ENCODE results near the gene NR1H3. TPM values are rescaled to one million over a fixed set of nuclear protein-coding genes. Genes with fewer than 3 reads are reported as not detected.
A peak's percentile ranks its signal among the peaks of the same experiment; 100 is the strongest.

The NR1H3 gene
- total RNA-seq, 2 donors from 2014 or later: 6.3 to 8.9 TPM

DNA sequence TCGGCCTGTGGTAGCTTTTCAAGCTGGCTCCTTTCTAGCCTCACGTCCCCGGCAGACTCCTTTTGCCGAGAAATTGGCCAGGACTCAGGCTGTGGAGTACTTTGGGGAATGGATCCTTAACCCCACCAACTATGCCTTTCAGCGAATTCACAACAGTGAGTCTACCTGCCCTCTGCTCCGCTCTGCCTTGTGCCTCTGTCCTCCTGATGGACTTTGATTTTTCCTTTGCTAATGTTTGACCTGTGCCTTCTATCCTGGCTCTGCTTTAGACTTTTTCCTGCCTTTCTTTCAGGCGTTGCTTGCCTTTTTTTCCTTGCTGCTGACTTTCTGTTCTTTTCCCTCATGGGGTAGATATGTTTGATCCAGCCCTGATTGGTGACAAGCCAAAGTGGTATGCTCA is 24.7 kb downstream of the NR1H3 start:
- Mint-ChIP-seq H3K27ac (no peak overlapping the region), H3K4me3 (no peak overlapping the region), H3K9me3 (no peaks in the 10 kb centered on the region), H3K27me3 (no peaks in the 10 kb centered on the region), H3K36me3 (peaks cover 35% of the 10 kb centered on the region), H3K4me1 (ENCODE audit: low read depth in 2 of 2) (peaks cover 0 to 8% of the 10 kb centered on the region in 2 donors)
- no peak for ATAC-seq
- no peak for DNase-seq (ENCODE audit: low spot score)

DNA sequence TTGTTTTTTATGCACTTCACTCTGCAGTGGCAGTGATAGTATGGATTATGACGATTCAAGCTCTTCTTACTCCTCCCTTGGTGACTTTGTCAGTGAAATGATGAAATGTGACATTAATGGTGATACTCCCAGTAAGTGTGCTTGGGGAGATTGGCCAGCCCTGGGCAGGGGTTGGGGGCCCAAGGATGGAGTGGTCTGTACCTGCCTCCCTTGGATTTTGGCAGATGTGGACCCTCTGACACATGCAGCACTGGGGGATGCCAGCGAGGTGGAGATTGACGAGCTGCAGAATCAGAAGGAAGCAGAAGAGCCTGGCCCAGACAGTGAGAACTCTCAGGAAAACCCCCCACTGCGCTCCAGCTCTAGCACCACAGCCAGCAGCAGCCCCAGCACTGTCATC is 26.4 kb downstream of the NR1H3 start:
- ATAC-seq (no peak), DNase-seq (ENCODE audit: low spot score) (no peak)
- no peaks in the 10 kb centered on the region for H3K9me3 Mint-ChIP-seq
- H3K4me1 Mint-ChIP-seq (ENCODE audit: low read depth in 2 of 2): peaks cover 0 to 8% of the 10 kb centered on the region in 2 donors
- H3K27me3 Mint-ChIP-seq: no peaks in the 10 kb centered on the region
- no peak overlapping the region for H3K4me3 Mint-ChIP-seq
- no peak overlapping the region for H3K27ac Mint-ChIP-seq
- peaks cover 31% of the 10 kb centered on the region for H3K36me3 Mint-ChIP-seq

DNA sequence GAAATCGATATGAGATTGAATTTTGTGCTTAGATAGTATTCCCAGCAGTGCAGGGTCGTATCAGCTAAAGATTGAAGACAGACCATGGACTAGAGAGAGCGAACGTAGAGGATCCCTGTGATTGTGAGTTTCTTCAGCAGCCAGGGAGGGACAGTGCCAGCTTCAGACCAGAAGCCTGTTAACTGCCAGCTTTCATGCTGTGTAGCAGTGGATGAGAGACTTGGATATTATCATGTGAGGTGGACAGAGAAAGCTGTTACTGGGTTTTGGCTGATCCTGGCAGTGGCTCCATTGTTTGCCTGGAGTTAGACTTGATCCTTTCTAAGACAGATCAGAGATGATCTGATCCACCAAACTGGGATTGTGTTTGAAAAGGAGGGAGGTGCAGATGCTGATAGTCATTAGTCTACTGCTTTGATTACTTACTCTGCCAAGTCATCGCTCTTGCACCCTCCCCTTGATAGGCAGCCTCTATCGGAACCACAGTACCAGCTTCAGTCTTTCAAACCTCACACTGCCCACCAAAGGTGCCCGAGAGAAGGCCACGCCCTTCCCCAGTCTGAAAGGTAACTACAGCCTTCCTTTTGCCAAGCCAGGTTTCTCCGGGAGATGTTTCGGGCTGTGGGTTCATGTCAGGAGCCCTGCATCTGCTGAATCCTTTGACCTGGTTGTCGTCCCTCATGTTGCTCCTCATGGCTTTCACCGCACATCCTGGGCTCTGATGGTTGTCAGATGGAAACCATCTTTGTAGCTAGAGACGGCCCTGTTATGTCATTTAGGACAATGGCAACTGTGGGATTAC is 28.4 kb downstream of the NR1H3 start:
- Mint-ChIP-seq H3K36me3 (peaks cover 42% of the 10 kb centered on the region), H3K27me3 (no peaks in the 10 kb centered on the region), H3K4me1 (ENCODE audit: low read depth in 2 of 2) (peaks cover 0 to 5% of the 10 kb centered on the region in 2 donors), H3K27ac (peak overlapping the region in 1 of 2 donors; percentile 23), H3K9me3 (no peaks in the 10 kb centered on the region), H3K4me3 (no peak overlapping the region)
- no peak for ATAC-seq
- no peak for DNase-seq (ENCODE audit: low spot score)

DNA sequence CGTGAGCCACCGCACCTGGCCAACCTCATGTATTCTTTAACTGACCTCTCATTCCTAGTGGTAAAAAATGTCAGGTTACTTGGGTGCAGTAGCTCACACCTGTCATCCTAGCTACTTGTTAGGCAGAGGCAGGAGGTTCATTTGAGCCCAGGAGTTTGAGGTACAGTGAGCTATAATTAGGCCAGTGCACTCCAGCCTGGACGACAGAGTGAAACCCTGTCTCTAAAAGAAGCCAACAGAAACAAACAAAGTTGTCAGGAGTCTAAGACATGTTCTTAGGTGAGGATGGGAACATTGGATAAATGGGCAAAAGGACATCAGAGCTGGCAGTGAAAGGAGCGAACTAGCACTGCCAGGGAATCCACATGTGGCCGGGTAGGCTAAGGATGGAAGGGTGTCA is 30.3 kb downstream of the NR1H3 start:
- H3K9me3 Mint-ChIP-seq: no peaks in the 10 kb centered on the region
- peaks cover 47% of the 10 kb centered on the region for H3K36me3 Mint-ChIP-seq
- no peaks in the 10 kb centered on the region for H3K27me3 Mint-ChIP-seq
- H3K4me1 Mint-ChIP-seq (ENCODE audit: low read depth in 2 of 2): peaks cover 0 to 9% of the 10 kb centered on the region in 2 donors
- no peak overlapping the region for H3K27ac Mint-ChIP-seq
- DNase-seq (ENCODE audit: low spot score): no peak
- no peak overlapping the region for H3K4me3 Mint-ChIP-seq
- ATAC-seq: no peak

DNA sequence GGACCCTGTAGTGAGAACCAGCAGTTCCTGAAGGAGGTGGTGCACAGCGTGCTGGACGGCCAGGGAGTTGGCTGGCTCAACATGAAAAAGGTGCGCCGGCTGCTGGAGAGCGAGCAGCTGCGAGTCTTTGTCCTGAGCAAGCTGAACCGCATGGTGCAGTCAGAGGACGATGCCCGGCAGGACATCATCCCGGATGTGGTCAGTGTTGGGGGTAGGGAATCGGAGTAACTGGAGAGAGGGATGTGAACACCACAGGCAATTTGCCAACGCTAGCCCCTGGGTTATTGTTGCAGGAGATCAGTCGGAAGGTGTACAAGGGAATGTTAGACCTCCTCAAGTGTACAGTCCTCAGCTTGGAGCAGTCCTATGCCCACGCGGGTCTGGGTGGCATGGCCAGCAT is 32.1 kb downstream of the NR1H3 start:
- Mint-ChIP-seq H3K4me1 (ENCODE audit: low read depth in 2 of 2) (peaks cover 0 to 9% of the 10 kb centered on the region in 2 donors), H3K27ac (no peak overlapping the region), H3K36me3 (peaks cover 40% of the 10 kb centered on the region), H3K4me3 (no peak overlapping the region), H3K9me3 (no peaks in the 10 kb centered on the region), H3K27me3 (no peaks in the 10 kb centered on the region)
- ATAC-seq (no peak), DNase-seq (ENCODE audit: low spot score) (no peak)

DNA sequence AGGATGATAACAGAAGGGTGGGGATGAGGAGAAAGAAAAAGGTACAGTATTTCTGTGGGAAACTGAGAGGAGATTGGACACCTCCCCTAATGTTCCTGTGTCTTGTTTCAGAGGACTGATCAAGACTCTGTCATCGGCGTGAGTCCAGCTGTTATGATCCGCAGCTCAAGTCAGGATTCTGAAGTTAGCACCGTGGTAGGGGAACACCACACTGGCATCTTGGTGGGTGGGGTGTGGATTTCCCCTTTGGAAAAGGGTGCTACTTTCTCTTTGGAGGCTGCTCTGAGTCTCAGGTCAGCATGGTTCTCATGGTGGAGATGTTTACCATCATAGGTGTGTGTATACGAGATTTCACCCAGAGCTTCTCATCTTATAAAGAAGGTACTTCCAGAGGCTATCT is 37.6 kb downstream of the NR1H3 start:
- Mint-ChIP-seq H3K27ac (peak overlapping the region; percentile 35 to 79), H3K9me3 (no peaks in the 10 kb centered on the region), H3K27me3 (no peaks in the 10 kb centered on the region), H3K36me3 (peaks cover 47% of the 10 kb centered on the region), H3K4me3 (no peak overlapping the region), H3K4me1 (ENCODE audit: low read depth in 2 of 2) (peaks cover 5 to 17% of the 10 kb centered on the region in 2 donors)
- DNase-seq (ENCODE audit: low spot score): no peak
- ATAC-seq: peak in 1 of 2 donors; percentile 62

DNA sequence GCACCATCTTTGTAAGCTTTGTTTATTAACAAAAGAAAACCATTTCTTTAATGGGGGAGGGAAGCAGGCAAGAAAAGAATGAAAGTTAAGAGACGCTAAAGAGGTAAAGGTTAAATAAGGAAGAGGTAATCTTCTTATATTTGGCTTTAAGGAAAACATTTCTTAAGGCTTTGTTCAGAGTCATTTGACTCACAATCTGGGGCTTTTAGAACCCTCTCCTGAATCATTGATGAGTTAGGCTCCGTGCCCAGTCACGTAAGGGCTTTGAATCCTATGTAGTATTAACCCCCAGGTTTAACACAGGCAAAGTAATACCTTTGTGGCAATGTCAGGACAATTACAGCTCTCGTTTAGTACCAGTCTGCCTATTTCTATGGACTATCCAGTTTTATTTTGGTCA is 38.2 kb downstream of the NR1H3 start:
- Mint-ChIP-seq H3K4me1 (ENCODE audit: low read depth in 2 of 2) (peaks cover 5 to 20% of the 10 kb centered on the region in 2 donors), H3K4me3 (no peak overlapping the region), H3K27me3 (no peaks in the 10 kb centered on the region), H3K36me3 (peaks cover 42% of the 10 kb centered on the region), H3K9me3 (no peaks in the 10 kb centered on the region), H3K27ac (peak overlapping the region; percentile 35 to 79)
- ATAC-seq: no peak
- no peak for DNase-seq (ENCODE audit: low spot score)

DNA sequence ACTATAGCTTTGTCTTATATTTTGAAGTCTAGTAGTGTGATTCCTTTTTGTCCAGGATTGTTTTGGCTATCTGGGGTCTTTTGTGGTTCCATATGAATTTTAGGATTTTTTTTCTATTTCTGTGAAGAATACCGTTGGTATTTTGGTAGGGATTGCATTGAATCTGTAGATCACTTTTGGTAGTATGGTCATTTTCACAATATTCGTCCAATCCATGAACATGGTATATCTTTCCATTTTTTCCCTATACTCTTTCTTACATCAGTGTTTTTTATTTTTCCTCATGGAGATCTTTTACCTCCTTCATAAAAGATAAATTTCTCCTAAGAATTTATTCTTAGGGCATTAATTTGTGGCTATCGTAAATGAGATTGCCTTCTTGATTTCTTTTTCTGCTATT is 41.3 kb downstream of the NR1H3 start:
- H3K27ac Mint-ChIP-seq: peak overlapping the region in 1 of 2 donors; percentile 47
- H3K4me1 Mint-ChIP-seq (ENCODE audit: low read depth in 2 of 2): peaks cover 23% of the 10 kb centered on the region in 2 donors
- H3K4me3 Mint-ChIP-seq: no peak overlapping the region
- ATAC-seq (no peak), DNase-seq (ENCODE audit: low spot score) (no peak)
- no peaks in the 10 kb centered on the region for H3K27me3 Mint-ChIP-seq
- no peaks in the 10 kb centered on the region for H3K9me3 Mint-ChIP-seq
- H3K36me3 Mint-ChIP-seq: peaks cover 54% of the 10 kb centered on the region

DNA sequence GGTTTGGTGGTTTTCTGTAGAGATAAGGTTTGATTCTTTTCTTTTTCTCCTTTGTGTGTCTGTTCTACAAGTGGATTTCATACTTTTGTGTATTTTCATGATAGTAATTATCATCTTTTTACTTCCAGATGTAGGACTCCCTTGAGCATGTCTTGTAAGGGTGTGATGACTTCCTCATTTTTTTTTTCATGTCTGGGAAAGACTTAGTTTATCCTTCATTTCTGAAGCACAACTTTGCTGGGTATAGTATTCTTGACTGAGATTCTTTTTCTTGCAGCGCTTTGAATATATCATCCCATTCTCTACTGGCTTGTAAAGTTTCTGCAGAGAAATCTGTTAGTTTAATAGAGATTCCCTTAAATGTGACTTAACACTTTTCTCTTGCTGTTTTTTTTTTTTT is 45.1 kb downstream of the NR1H3 start:
- Mint-ChIP-seq H3K4me3 (peak overlapping the region; percentile 15), H3K27me3 (no peaks in the 10 kb centered on the region), H3K27ac (peak overlapping the region; percentile 82 to 85), H3K9me3 (no peaks in the 10 kb centered on the region), H3K36me3 (peaks cover 54% of the 10 kb centered on the region), H3K4me1 (ENCODE audit: low read depth in 2 of 2) (peaks cover 18 to 22% of the 10 kb centered on the region in 2 donors)
- DNase-seq (ENCODE audit: low spot score) (no peak), ATAC-seq (no peak)

DNA sequence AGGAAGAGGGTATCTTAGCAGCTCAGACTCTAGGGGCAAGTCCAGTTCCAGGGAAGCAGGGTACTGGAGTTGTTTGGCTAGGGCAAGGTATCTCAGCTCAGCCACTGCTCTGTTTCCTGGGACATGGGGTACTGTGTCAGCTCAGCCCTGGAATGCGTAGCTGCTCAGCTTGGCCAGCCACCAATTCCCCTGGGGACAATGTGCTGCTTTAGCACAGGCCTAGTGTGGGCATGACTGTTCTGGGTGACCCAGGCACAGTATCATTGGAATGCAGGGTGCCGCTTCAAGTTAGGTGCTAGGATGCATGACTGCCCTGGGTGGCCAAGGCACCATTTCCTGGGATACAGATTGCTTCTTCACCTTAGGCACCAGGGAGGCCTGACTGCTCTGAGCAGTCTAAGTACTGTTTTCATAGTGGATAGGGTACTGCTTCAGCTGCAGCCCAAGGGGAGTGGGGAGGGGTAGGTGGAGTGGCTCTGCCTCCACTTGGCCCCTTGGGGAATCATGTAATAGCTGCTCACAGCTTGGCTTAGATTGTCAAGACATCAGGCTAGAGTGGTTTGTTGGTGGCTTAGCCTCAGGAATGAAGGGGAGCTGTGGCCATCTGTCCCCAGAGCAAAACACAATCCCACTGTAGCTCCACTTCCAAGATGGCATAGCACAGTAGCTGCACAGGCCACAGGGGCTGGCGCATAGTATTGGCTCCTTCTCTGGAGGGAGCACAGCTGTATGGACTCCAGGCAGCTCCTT is 48.1 kb downstream of the NR1H3 start:
- H3K36me3 Mint-ChIP-seq: peaks cover 40% of the 10 kb centered on the region
- H3K4me3 Mint-ChIP-seq: no peak overlapping the region

DNA sequence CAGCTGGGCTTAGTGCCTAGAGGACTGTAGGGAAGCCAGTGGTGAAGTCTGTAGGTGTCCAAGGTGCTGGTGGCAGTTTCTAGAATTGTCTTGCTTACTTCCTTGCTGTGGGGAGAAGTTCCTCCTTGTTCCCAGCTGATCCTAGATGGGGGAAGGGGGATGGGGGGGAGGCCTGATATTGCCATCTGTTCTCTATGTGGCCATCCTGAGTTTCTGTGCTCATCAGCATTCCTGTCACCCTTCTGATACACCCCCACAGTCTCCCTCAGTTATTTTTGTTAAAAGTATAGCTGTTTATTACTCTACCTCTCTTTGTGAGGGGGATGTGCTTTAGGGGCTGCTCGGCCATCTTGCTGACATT is 48.7 kb downstream of the NR1H3 start:
- DNase-seq (ENCODE audit: low spot score) (no peak), ATAC-seq (no peak)
- Mint-ChIP-seq H3K27ac (no peak overlapping the region), H3K27me3 (no peaks in the 10 kb centered on the region), H3K4me1 (ENCODE audit: low read depth in 2 of 2) (peaks cover 15 to 16% of the 10 kb centered on the region in 2 donors), H3K36me3 (peaks cover 35% of the 10 kb centered on the region), H3K9me3 (no peaks in the 10 kb centered on the region), H3K4me3 (no peak overlapping the region)

More for the DNA sequence above, 48.1 kb downstream of the NR1H3 start:
- no peak for DNase-seq (ENCODE audit: low spot score)
- peak in 1 of 2 donors; percentile 38 for ATAC-seq
- Mint-ChIP-seq H3K27ac (no peak overlapping the region), H3K27me3 (no peaks in the 10 kb centered on the region), H3K4me1 (ENCODE audit: low read depth in 2 of 2) (peaks cover 18 to 19% of the 10 kb centered on the region in 2 donors), H3K9me3 (no peaks in the 10 kb centered on the region)

DNA sequence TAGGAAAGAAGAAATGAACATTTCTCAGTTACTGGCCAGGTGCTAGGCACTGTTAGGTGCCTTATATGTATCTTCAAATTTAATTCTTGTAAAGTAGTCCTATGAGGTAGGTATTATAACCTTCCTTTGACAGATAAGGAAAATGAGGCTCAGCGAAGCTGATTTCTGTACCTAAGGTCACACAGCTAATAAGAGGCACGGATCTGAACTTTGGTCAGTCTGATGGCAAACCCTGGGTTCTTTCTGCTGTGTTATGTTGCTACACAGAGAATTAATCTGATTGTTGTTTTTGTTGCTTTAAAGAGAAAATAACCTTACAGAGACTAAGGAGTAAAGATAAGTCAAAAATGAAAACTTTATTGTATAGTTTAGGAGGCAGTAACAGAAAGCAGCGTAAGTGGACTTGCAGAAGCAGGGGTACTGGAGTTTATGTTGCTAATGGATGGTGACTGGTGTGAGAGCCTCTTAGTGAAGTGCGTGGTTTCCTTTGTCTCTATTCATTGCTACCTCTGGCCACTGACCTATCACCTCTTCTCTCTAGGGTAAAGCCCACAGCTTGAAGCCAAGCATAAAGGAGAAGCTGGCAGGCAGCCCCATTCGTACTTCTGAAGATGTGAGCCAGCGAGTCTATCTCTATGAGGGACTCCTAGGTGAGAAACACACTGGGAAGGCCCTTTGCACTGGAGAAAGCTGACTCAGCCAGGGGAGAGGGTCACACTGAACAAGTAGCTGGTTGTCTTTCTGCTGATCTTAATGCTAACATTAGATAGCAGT is 50.4 kb downstream of the NR1H3 start:
- ATAC-seq (no peak), DNase-seq (ENCODE audit: low spot score) (no peak)
- no peak overlapping the region for H3K4me3 Mint-ChIP-seq
- H3K27ac Mint-ChIP-seq: no peak overlapping the region
- peaks cover 19% of the 10 kb centered on the region for H3K36me3 Mint-ChIP-seq
- H3K9me3 Mint-ChIP-seq: no peaks in the 10 kb centered on the region
- no peaks in the 10 kb centered on the region for H3K27me3 Mint-ChIP-seq
- H3K4me1 Mint-ChIP-seq (ENCODE audit: low read depth in 2 of 2): peaks cover 0 to 10% of the 10 kb centered on the region in 2 donors

DNA sequence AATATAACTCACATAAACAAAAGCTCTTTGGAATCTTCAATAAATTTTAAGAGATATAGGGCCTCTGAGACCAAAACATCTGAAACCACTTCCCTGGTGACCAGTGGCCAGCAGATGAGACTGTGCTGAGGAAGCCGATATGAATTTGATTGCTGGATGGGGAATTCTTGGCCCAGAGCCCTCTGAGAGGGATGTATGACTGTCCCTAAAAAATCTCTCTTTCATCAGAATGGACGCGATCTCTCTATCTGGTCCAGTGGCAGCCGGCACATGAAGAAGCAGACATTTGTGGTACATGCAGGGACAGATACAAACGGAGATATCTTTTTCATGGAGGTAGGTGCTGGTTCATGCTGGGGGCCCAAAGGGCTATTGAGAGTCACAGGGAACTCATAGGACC is 57.2 kb downstream of the NR1H3 start:
- Mint-ChIP-seq H3K36me3 (peaks cover 12% of the 10 kb centered on the region), H3K4me1 (ENCODE audit: low read depth in 2 of 2) (peaks cover 6 to 10% of the 10 kb centered on the region in 2 donors), H3K27ac (peak overlapping the region in 1 of 2 donors; percentile 35), H3K4me3 (no peak overlapping the region), H3K27me3 (no peaks in the 10 kb centered on the region), H3K9me3 (no peaks in the 10 kb centered on the region)
- ATAC-seq: no peak
- no peak for DNase-seq (ENCODE audit: low spot score)

All from natural killer cell treated with Interleukin-12 subunit alpha and Interleukin-12 subunit beta and Interleukin-15 and Interleukin-18, amount 100 ng/mL, for 72 hours (primary cell).